Activated T-helper 2 cell treated with anti-CD3 and anti-CD28 coated beads, Interferon-gamma antibody, Interleukin-2, Interleukin-4, amounts not matched to agents 10 μg/mL and 5 μg/mL and 100 μg/mL, durations not matched to agents 14 hours and 24 hours and 36 hours (primary cell): ENCODE data around the gene CNTRL. TPM values are rescaled to one million over a fixed set of nuclear protein-coding genes. Genes with fewer than 3 reads are reported as not detected.
A peak's percentile ranks its signal among the peaks of the same experiment; 100 is the strongest.
"Not testable (repeated sequence)": the region's sequence is repeated elsewhere in the genome, so short reads cannot be mapped to it uniquely, and the experiment has no call there.

Experiments used
- DNase-seq: peaks from one replicate; pipeline ENCODE4 v3.0.0; 2021; ENCODE audit warnings: low spot score
- H3K27ac Mint-ChIP-seq: one replicate; pipeline ENCODE4 v1.8.0; 2021; ENCODE audit warnings: mixed read lengths
- H3K27me3 Mint-ChIP-seq: one replicate; pipeline ENCODE4 v1.8.0; 2021; ENCODE audit warnings: low read depth, mixed read lengths
- H3K36me3 Mint-ChIP-seq: one replicate; pipeline ENCODE4 v1.8.0; 2021; ENCODE audit warnings: low read depth, mixed read lengths
- H3K4me1 Mint-ChIP-seq: one replicate; pipeline ENCODE4 v1.8.0; 2021; ENCODE audit warnings: low read depth, mixed read lengths
- H3K4me3 Mint-ChIP-seq: one replicate; pipeline ENCODE4 v1.8.0; 2021; ENCODE audit warnings: low read depth, mild to moderate bottlenecking, moderate library complexity, mixed read lengths
- H3K9me3 Mint-ChIP-seq: one replicate; pipeline ENCODE4 v1.8.0; 2021; ENCODE audit warnings: mixed read lengths
- intact Hi-C: fragments of 100-400 bp; cut with micrococcal nuclease; formaldehyde crosslinking; loops from one replicate; pipeline ENCODE4 v1.15.1; 2023
- total RNA-seq: library from RNA; stranded (reverse); gene quantifications from 2 replicates; pipeline ENCODE4 v1.2.3, GENCODE V29; 2022

CNTRL gene, protein sequence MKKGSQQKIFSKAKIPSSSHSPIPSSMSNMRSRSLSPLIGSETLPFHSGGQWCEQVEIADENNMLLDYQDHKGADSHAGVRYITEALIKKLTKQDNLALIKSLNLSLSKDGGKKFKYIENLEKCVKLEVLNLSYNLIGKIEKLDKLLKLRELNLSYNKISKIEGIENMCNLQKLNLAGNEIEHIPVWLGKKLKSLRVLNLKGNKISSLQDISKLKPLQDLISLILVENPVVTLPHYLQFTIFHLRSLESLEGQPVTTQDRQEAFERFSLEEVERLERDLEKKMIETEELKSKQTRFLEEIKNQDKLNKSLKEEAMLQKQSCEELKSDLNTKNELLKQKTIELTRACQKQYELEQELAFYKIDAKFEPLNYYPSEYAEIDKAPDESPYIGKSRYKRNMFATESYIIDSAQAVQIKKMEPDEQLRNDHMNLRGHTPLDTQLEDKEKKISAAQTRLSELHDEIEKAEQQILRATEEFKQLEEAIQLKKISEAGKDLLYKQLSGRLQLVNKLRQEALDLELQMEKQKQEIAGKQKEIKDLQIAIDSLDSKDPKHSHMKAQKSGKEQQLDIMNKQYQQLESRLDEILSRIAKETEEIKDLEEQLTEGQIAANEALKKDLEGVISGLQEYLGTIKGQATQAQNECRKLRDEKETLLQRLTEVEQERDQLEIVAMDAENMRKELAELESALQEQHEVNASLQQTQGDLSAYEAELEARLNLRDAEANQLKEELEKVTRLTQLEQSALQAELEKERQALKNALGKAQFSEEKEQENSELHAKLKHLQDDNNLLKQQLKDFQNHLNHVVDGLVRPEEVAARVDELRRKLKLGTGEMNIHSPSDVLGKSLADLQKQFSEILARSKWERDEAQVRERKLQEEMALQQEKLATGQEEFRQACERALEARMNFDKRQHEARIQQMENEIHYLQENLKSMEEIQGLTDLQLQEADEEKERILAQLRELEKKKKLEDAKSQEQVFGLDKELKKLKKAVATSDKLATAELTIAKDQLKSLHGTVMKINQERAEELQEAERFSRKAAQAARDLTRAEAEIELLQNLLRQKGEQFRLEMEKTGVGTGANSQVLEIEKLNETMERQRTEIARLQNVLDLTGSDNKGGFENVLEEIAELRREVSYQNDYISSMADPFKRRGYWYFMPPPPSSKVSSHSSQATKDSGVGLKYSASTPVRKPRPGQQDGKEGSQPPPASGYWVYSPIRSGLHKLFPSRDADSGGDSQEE (N-terminal part only)
- 67.6 and 68.4 TPM in 2 replicates for total RNA-seq

DNA sequence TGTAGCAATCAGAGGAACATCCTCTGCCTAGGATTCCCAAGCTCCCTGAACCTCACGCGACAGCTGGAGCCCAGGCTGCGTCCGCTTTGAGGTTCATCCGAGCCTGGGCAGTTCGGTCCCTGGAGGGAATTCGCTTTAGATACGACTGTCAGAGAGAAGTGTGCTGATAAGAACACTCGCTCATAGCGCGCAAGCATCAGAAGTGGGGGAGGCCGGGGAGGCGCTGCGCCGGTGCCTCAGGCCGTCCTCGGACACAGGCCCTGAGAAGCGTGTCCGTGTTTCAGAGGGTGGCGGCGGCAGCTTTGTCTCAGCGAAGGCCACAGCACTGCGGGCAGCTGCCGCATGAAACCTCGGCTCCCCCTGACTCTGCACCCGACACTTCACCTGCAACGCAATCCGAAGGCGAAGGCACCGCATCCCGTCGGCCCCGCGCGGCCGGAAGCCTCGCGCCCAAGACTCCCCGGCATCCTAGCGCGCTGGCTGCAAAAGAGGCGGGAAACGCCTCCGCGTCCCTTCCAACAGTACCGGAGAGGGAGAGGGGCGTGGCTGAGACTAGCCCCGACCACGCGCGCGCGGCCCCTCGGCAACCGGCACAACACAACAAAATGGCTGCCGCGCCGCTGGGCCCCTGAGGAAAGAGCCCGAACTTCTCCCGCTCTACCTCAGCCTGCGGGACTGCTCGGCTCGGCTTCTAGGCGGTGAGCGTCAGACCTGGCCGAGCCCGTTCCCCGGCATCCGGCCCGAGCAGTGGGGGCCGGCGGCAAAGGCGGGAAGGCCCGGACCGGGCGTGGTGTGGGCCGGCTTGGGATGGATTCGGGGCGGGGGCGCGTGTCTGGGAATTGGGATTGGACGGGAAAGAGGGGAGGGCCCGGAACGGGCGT, at the start of gene CNTRL:
TSS of gene CNTRL (plus strand) at position 586 of the 881 bp plus-strand sequence. CDS start 13,372 bp downstream, outside the sequence.
- intact Hi-C loops, result loop anchor here (1.0 to 5.0 kb wide), 5 partner anchors 47 to 317 kb away; partner anchors contain the start of genes FBXW2 and TRAF1
- Mint-ChIP-seq H3K27ac (peak within 1 kb of the TSS; percentile 98), H3K36me3 (peaks cover 7% of the 10 kb centered on the region), H3K9me3 (peaks cover 7% of the 10 kb centered on the region), H3K4me1 (peaks cover 35% of the 10 kb centered on the region), H3K27me3 (no peaks in the 10 kb centered on the region), H3K4me3 (peak within 1 kb of the TSS; percentile 100)
- DNase-seq, result peak; percentile 90

DNA sequence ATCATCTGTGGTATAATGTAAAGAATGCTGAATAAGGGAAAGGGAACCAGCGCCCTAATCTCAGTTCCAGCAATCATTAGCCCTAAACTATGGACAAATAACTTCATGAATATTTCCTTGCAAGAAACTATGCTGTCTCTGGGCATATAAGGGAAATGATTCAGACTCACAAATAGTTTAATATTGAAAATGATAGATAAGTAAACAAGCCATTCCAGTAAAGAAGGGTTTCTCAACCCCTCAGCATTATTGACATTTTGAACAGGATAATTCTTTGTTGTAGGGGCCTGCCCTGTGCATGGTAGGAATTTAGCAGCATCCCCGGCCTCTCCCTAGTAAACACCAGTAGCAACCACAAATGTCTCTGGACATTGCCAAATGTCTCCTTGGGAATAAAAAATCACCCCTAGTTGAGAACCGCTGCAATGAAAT, 48.5 kb upstream of the CNTRL start:
- Mint-ChIP-seq H3K9me3 (no peaks in the 10 kb centered on the region), H3K27ac (no peak overlapping the region)

DNA sequence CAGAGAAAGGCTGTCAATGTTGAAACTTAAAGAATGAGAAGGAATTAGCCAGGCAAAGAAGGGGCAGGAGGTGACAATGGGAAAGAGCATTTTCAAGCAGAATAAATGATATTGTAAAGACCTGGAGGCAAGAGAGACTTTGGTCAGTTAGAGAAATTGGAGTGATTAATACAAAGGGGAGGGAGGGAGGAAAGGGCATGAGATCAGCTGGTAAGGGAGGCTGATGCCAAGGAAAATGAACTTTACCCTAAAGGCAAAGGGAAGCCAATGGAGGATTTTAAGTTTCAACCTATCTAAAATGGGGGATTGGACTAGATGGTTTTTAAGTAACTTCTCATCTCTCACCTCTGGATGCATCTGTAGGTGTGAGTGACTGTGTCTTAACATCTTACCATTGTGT, 48.0 kb upstream of the CNTRL start:
- Mint-ChIP-seq H3K27ac (no peak overlapping the region), H3K9me3 (no peaks in the 10 kb centered on the region), H3K27me3 (peaks cover 9% of the 10 kb centered on the region), H3K4me1 (no peaks in the 10 kb centered on the region), H3K4me3 (no peak overlapping the region), H3K36me3 (no peaks in the 10 kb centered on the region)
- no peak for DNase-seq
- intact Hi-C loops, result no loop called here

More for the DNA sequence above, 48.5 kb upstream of the CNTRL start:
- no peaks in the 10 kb centered on the region for H3K4me1 Mint-ChIP-seq
- H3K36me3 Mint-ChIP-seq, result no peaks in the 10 kb centered on the region
- no peak overlapping the region for H3K4me3 Mint-ChIP-seq
- intact Hi-C loops, result no loop called here
- no peak for DNase-seq
- peaks cover 9% of the 10 kb centered on the region for H3K27me3 Mint-ChIP-seq

DNA sequence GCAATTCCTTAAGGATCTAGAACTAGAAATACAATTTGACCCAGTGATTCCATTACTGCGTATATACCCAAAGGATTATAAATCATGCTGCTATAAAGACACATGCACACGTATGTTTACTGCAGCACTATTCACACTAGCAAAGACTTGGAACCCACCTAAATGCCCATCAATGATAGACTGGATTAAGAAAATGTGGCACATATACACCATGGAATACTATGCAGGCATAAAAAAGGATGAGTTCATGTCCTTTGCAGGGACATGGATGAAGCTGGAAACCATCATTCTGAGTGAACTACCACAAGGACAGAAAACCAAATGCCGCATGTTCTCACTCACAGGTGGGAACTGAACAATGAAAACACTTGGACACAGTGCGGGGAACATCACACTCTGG, 46.5 kb upstream of the CNTRL start:
- H3K27ac Mint-ChIP-seq, H3K27me3 Mint-ChIP-seq, H3K9me3 Mint-ChIP-seq, intact Hi-C loops, H3K36me3 Mint-ChIP-seq, H3K4me1 Mint-ChIP-seq, DNase-seq, H3K4me3 Mint-ChIP-seq: not testable (repeated sequence)

DNA sequence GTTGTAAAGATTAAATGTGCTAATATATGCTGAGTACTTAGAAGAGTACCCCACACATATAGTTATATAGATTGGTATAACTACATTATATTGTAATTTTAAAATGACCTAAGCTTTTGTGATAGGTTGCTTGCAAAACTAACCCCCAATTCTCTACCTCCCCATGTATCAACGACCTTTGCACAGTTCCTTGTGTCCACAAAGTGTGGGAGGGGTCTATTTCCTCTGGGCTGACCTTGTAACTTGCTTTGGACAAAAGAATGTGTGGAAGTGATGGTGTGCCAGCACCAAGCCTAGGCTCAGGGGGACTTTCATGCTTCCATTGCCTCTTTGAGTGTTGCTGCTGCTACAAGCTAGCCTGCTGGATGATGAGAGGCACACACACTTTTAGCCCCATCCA, 45.3 kb upstream of the CNTRL start:
- intact Hi-C loops, result no loop called here
- H3K36me3 Mint-ChIP-seq, result no peaks in the 10 kb centered on the region
- H3K9me3 Mint-ChIP-seq, result no peaks in the 10 kb centered on the region
- no peak for DNase-seq
- no peak overlapping the region for H3K4me3 Mint-ChIP-seq
- no peaks in the 10 kb centered on the region for H3K4me1 Mint-ChIP-seq
- H3K27me3 Mint-ChIP-seq, result peaks cover 5% of the 10 kb centered on the region
- H3K27ac Mint-ChIP-seq, result no peak overlapping the region

DNA sequence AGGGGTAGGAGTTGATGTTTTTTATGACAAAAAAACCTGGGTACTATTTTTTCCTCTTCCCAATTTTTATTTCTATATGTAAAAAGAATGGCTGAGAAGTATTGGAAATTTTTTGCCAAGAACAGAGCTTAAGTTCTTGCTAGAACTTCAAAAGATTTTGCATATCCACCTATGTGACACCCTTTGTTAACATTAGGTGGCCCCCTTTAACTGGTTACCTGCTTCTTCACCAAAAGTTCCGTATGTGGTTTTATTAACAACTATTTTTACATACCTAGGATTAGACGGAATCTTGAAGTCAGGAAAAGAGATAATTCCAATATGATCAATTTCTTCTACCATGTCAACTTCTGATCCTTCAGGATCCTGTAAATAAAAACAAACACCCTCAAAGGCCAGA, 40.2 kb upstream of the CNTRL start:
- Mint-ChIP-seq H3K27me3 (peaks cover 4% of the 10 kb centered on the region), H3K9me3 (no peaks in the 10 kb centered on the region), H3K4me1 (no peaks in the 10 kb centered on the region), H3K27ac (no peak overlapping the region), H3K4me3 (no peak overlapping the region), H3K36me3 (no peaks in the 10 kb centered on the region)
- DNase-seq, result no peak
- intact Hi-C loops, result no loop called here

DNA sequence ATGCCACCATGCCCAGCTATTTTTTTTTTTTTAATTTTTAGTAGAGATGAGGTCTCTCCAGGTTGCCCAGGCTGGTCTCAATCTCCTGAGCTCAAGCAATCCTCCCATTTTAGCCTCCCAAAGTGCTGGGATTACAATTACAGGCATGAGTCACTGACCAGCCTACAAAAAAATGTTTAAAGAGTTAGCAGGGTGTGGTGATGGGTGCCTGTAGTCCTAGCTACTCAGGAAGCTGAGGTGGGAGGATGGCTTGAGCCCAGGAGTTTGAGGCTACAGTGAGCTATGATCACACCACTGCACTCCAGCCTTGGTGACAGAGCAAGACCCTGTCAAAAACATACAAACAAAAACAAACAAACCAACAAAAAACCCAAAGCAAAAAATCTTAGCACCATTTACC, 39.0 kb upstream of the CNTRL start:
- H3K36me3 Mint-ChIP-seq, H3K4me3 Mint-ChIP-seq, intact Hi-C loops, H3K27me3 Mint-ChIP-seq, DNase-seq, H3K4me1 Mint-ChIP-seq, H3K27ac Mint-ChIP-seq, H3K9me3 Mint-ChIP-seq: not testable (repeated sequence)

DNA sequence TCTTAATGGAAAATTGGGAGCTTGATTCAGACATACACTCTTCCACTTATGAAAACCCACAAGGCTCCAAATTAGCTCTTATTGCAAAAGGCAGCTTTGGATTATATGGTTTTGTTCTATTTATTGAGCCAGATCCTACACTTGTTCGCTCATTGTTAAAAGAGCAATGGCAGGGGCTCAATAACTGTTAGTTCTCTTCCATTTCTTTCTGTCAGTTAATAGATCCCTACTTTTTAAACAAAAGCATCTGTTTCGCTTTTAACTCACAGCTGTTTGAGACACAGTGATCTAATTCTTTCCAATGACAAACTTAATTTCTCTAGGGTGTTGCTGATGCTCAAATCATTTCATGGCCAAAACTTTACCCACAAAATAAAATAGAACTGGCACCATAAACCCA, 36.4 kb upstream of the CNTRL start:
- peaks cover 3% of the 10 kb centered on the region for H3K27me3 Mint-ChIP-seq
- no peaks in the 10 kb centered on the region for H3K9me3 Mint-ChIP-seq
- intact Hi-C loops, result no loop called here

DNA sequence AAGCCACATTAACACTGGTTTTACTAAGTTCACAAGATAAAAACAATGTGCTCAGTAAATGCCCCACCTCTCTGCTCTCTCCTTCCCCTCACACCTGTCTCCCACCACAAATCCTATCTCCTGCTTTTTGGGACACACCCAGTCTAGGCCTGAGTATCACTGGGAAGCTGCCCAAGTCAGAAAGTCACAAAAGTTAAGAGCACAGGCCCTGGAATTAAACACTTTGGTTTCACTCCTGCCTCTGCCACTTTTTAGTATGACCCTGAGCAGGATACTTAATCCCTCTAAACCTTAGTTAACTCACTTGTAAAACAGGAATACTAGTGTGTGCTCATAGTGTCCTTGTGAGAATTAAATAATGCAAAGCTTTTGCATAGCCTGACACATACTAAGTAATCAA, 36.0 kb upstream of the CNTRL start:
- Mint-ChIP-seq H3K4me3 (no peak overlapping the region), H3K36me3 (no peaks in the 10 kb centered on the region), H3K9me3 (no peaks in the 10 kb centered on the region), H3K27me3 (peaks cover 3% of the 10 kb centered on the region), H3K4me1 (no peaks in the 10 kb centered on the region), H3K27ac (no peak overlapping the region)
- DNase-seq, result no peak
- intact Hi-C loops, result no loop called here

More for the DNA sequence above, 36.4 kb upstream of the CNTRL start:
- no peaks in the 10 kb centered on the region for H3K4me1 Mint-ChIP-seq
- no peaks in the 10 kb centered on the region for H3K36me3 Mint-ChIP-seq
- H3K27ac Mint-ChIP-seq, result no peak overlapping the region
- H3K4me3 Mint-ChIP-seq, result no peak overlapping the region
- DNase-seq, result no peak

DNA sequence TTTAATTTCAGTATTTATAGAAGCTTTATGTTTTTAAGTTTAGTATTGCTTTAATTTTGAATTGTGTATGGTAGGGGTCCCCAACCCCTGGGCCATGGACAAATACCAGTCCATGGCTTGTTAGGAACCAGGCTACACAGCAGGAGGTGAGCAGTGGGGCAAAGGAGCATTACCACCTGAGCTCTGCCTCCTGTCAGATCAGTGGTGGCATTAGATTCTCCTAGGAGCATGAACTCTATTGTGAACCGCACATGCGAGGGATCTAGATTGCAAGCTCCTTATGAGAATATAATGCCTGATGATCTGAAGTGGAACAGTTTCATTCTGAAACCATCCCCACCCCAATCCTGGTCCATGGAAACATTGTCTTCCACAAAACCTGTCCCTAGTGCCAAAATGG, 26.6 kb upstream of the CNTRL start:
- Mint-ChIP-seq H3K36me3 (no peaks in the 10 kb centered on the region), H3K27ac (no peak overlapping the region), H3K27me3 (peaks cover 8% of the 10 kb centered on the region), H3K9me3 (no peaks in the 10 kb centered on the region), H3K4me3 (no peak overlapping the region), H3K4me1 (no peaks in the 10 kb centered on the region)
- intact Hi-C loops, result no loop called here
- no peak for DNase-seq

DNA sequence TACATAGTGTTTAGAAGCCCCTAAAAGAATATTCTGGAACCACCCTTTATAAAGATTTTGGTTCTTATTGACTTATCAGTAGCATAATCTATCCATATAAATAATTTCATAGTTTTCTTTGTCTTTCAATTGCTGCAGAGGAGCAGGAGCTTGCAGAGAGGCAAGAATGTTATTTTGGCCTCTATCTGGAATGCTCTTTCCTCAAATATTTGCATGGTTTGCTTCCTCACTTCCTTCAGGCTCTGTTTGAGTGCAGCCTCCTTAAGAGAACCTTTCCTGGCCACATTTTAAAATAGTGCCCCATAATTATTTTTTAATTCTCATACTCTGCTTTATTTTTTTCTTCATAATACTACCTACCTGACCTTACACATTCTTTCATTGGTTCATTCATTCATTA, 26.1 kb upstream of the CNTRL start:
- Mint-ChIP-seq H3K4me3 (no peak overlapping the region), H3K27me3 (peaks cover 8% of the 10 kb centered on the region), H3K4me1 (no peaks in the 10 kb centered on the region), H3K36me3 (no peaks in the 10 kb centered on the region), H3K9me3 (no peaks in the 10 kb centered on the region), H3K27ac (no peak overlapping the region)
- no peak for DNase-seq
- intact Hi-C loops, result no loop called here
